Transverse colon (tissue), 4 donors: Measurements from ENCODE around the gene SEMA4F. TPM values are rescaled to one million over a fixed set of nuclear protein-coding genes. Genes with fewer than 3 reads are reported as not detected.
"Not testable (repeated sequence)": the region's sequence is repeated elsewhere in the genome, so short reads cannot be mapped to it uniquely, and the experiment has no call there.

Experiments used
- DNase-seq: peaks from one replicate; pipeline ENCODE4 v3.0.0-alpha.2; 2019
- H3K27ac ChIP-seq, 4 donors: fragments of 200-600 bp; sonication (generic); 2 replicates each; pipeline ENCODE4 v1.5.1; 2016 to 2018; ENCODE audit warnings: inconsistent platforms in 4 of 4
- H3K27me3 ChIP-seq: fragments of 200-600 bp; sonication (generic); 2 replicates; pipeline ENCODE4 v1.5.1; 2017; ENCODE audit warnings: inconsistent platforms
- H3K36me3 ChIP-seq, 4 donors: fragments of 200-600 bp; sonication (generic); 2 replicates each; pipeline ENCODE4 v1.5.1; 2017 to 2019; ENCODE audit warnings: inconsistent platforms in 4 of 4
- H3K4me1 ChIP-seq, 4 donors: fragments of 200-600 bp; sonication (generic); 2 replicates each; pipeline ENCODE4 v1.5.1; 2017 to 2020; ENCODE audit warnings: inconsistent platforms in 4 of 4
- H3K4me3 ChIP-seq, 4 donors: fragments of 200-600 bp; sonication (generic); 1 replicate in 1 of 4; 2 replicates in 3 of 4; pipeline versions ENCODE4 v1.5.1 to v1.6.1; 2017 to 2019; ENCODE audit warnings: inconsistent platforms in 4 of 4
- H3K9me3 ChIP-seq, 2 donors: fragments of 200-600 bp; sonication (generic); 2 replicates each; pipeline ENCODE4 v1.5.1; 2017 to 2019; ENCODE audit warnings: inconsistent platforms in 2 of 2
- EP300 ChIP-seq: sonication (generic); formaldehyde crosslinking; IDR thresholded peaks from one replicate; pipeline ENCODE4 v1.6.1; 2017; ENCODE audit warnings: antibody characterized with exemption, low read depth
- POLR2A ChIP-seq: fragments of 450-650 bp; IDR thresholded peaks from one replicate; pipeline ENCODE4 v1.6.1; 2016; ENCODE audit warnings: antibody characterized with exemption, mild to moderate bottlenecking, moderate library complexity
- POLR2AphosphoS5 ChIP-seq, 3 donors: sonication (generic); formaldehyde crosslinking; IDR thresholded peaks; one replicate each; pipeline ENCODE4 v1.6.1; 2016; ENCODE audit warnings: antibody characterized with exemption in 3 of 3
- WGBS, 2 donors: methylation state at CpG; one replicate each; pipeline ENCODE4 v1.1.5; 2018; ENCODE audit warnings: low coverage in 1 of 2; 5-methylcytosine and 5-hydroxymethylcytosine counted together
- in situ Hi-C, 4 donors: fragments of 200-750 bp; cut with MboI; loops; one replicate each; pipeline versions ENCODE4 v1.15.0 to v1.15.1; 2017; ENCODE audit warnings: low sequenced_read_pairs in 3 of 4, low pct_ligation_motif_present in 1 of 4, low pct_unique_long_range_greater_than_20kb in 1 of 4
- intact Hi-C: fragments of 100-400 bp; cut with DNase I; formaldehyde crosslinking; loops from one replicate; pipeline ENCODE4 v1.15.1; 2023; ENCODE audit warnings: low total_unique reads
- total RNA-seq, 4 donors: library from RNA; depleted of rRNA; stranded (reverse); fragments of >200 nt; gene quantifications; one replicate each; pipeline ENCODE4 v1.1.0, GENCODE V29; 2016
- TF ChIP-seq, protein P1 (sequence below), 5 experiments: fragments of 200-600 bp in 3 of 5; fragments of 450-650 bp in 2 of 5; sonication (generic) in 3 of 5; IDR thresholded peaks; 1 replicate in 2 of 5; 2 replicates in 3 of 5; pipeline ENCODE4 v1.5.1; 2016 to 2017; ENCODE audit warnings: antibody characterized with exemption in 5 of 5, inconsistent platforms in 3 of 5, mild to moderate bottlenecking in 2 of 5, moderate library complexity in 1 of 5

The SEMA4F gene
- total RNA-seq, 4 donors from 2014 or later = 0.75 to 5.7 (median 3.6) TPM

DNA sequence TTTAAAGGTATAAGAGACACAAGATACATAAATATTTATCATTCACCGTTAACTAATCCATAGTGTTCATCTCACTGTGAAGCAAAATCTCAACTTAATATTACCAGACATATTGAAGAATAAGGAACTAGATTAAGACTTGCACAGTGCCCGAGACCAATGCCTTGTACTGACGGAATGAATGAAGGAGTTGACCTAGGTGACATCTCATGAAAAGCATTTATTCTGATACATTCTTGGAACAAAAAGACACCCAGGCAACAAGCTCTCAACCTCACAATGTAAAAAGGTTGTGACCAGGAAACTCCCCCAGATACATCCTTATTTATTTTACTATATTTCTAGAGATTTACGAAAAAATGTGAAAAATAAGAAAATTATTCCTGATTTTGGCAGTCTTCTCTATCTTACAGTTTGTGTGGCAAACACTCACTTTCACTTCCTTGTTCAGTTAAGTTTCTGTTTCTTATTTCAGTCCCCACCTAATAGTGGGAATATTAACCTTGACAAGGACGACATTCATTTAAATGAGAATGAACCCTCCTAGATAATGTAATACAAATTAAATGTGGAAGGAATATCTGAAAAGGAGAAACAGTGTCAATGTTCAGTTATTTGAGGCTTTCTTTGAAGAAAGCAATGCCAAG is 34.3 kb upstream of the SEMA4F start:
- H3K27ac ChIP-seq = no peak overlapping the region
- no peaks in the 10 kb centered on the region for H3K4me1 ChIP-seq
- in situ Hi-C loops = no loop called here
- 70 to 76% methylated on average over 5 of the region's 5 CpGs for WGBS, 2 donors
- no peak overlapping the region for H3K4me3 ChIP-seq
- no peak for DNase-seq
- H3K9me3 ChIP-seq = no peaks in the 10 kb centered on the region
- no peaks in the 10 kb centered on the region for H3K36me3 ChIP-seq
- peaks cover 16% of the 10 kb centered on the region for H3K27me3 ChIP-seq
- no peak for TF ChIP-seq POLR2A
- TF ChIP-seq EP300 = no peak
- TF ChIP-seq, protein P1, sequence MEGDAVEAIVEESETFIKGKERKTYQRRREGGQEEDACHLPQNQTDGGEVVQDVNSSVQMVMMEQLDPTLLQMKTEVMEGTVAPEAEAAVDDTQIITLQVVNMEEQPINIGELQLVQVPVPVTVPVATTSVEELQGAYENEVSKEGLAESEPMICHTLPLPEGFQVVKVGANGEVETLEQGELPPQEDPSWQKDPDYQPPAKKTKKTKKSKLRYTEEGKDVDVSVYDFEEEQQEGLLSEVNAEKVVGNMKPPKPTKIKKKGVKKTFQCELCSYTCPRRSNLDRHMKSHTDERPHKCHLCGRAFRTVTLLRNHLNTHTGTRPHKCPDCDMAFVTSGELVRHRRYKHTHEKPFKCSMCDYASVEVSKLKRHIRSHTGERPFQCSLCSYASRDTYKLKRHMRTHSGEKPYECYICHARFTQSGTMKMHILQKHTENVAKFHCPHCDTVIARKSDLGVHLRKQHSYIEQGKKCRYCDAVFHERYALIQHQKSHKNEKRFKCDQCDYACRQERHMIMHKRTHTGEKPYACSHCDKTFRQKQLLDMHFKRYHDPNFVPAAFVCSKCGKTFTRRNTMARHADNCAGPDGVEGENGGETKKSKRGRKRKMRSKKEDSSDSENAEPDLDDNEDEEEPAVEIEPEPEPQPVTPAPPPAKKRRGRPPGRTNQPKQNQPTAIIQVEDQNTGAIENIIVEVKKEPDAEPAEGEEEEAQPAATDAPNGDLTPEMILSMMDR (IDR thresholded peaks at IDR 0.05) = no peak
- TF ChIP-seq POLR2AphosphoS5 (IDR thresholded peaks at IDR 0.05) = no peak
- intact Hi-C loops = no loop called here

DNA sequence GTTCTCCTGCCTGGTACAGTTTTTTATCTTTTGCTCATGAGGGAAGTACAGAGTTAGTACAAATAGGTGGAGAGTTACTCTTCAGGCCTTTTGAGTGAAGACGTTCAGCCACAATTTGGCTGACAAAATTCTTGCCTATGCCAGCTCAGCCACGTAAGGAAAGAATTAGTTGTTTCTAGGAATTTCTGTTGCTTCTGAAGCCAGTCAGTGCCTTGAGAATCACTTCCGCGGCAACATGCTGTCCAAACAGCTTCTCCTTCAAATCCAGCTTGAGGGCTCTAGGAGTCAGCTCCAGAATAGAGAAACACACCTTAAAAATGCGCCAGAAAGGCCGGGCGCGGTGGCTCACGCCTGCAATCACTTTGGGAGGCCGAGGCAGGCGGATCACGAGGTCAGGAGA is 33.4 kb upstream of the SEMA4F start:
- H3K4me1 ChIP-seq = no peaks in the 10 kb centered on the region
- intact Hi-C loops = no loop called here
- no peak for DNase-seq
- 86 to 90% methylated on average over 4 to 12 of the region's 12 CpGs for WGBS, 2 donors
- H3K27me3 ChIP-seq = peaks cover 8% of the 10 kb centered on the region
- H3K36me3 ChIP-seq = no peaks in the 10 kb centered on the region
- H3K9me3 ChIP-seq = no peaks in the 10 kb centered on the region
- in situ Hi-C loops = no loop called here
- no peak overlapping the region for H3K27ac ChIP-seq
- TF ChIP-seq POLR2AphosphoS5 (IDR thresholded peaks at IDR 0.05) = no peak
- TF ChIP-seq, protein P1 (IDR thresholded peaks at IDR 0.05) = no peak
- TF ChIP-seq POLR2A = no peak
- H3K4me3 ChIP-seq = no peak overlapping the region

- WGBS, 2 donors = 79% methylated on average over 4 to 5 of the region's 5 CpGs
- intact Hi-C loops = no loop called here
- no peak for DNase-seq
- Histone ChIP-seq H3K9me3 (no peaks in the 10 kb centered on the region), H3K27ac (no peak overlapping the region), H3K27me3 (no peaks in the 10 kb centered on the region), H3K4me3 (no peak overlapping the region), H3K4me1 (no peaks in the 10 kb centered on the region), H3K36me3 (no peaks in the 10 kb centered on the region)
- TF ChIP-seq POLR2A = no peak
- TF ChIP-seq, protein P1 (IDR thresholded peaks at IDR 0.05) = no peak
- TF ChIP-seq POLR2AphosphoS5 (IDR thresholded peaks at IDR 0.05) = no peak
- TF ChIP-seq EP300 = no peak
- in situ Hi-C loops = no loop called here
Observed at GRCh38 chr2:74625658-74626425, 28.2 kb upstream of the SEMA4F start.

GRCh38 chr2:74628538-74629105 is 25.4 kb upstream of the SEMA4F start:
- intact Hi-C loops = no loop called here
- Histone ChIP-seq H3K9me3 (no peaks in the 10 kb centered on the region), H3K27me3 (no peaks in the 10 kb centered on the region), H3K4me3 (no peak overlapping the region), H3K27ac (no peak overlapping the region), H3K36me3 (no peaks in the 10 kb centered on the region), H3K4me1 (peaks cover 0 to 2% (median 0%) of the 10 kb centered on the region in 4 donors)
- TF ChIP-seq POLR2AphosphoS5 (IDR thresholded peaks at IDR 0.05) = no peak
- TF ChIP-seq, protein P1 (IDR thresholded peaks at IDR 0.05) = no peak
- no peak for TF ChIP-seq EP300
- TF ChIP-seq POLR2A = no peak
- DNase-seq = no peak
- in situ Hi-C loops = no loop called here
- WGBS, 2 donors = 59 to 81% methylated on average over 3 of the region's 3 CpGs

GRCh38 chr2:74630454-74630853 is 23.6 kb upstream of the SEMA4F start:
- 40 to 96% methylated on average over 1 to 3 of the region's 3 CpGs for WGBS, 2 donors
- intact Hi-C loops, H3K27me3 ChIP-seq, in situ Hi-C loops, DNase-seq, H3K4me3 ChIP-seq, H3K27ac ChIP-seq, H3K9me3 ChIP-seq, H3K4me1 ChIP-seq, H3K36me3 ChIP-seq: not testable (repeated sequence)
